HG02798 (cell line): ENCODE data around the gene FANCM.
A peak's percentile ranks its signal among the peaks of the same experiment; 100 is the strongest.
"Not testable (repeated sequence)": the region's sequence is repeated elsewhere in the genome, so short reads cannot be mapped to it uniquely, and the experiment has no call there.

Experiments
- ATAC-seq: cut with Tn5 transposase; IDR thresholded peaks from one replicate; pipeline ENCODE4 v1.9.1; 2021; ENCODE audit warnings: mild to moderate bottlenecking; ENCODE audit not compliant: unreplicated experiment, poor library complexity

The FANCM gene

GRCh38 chr14:45142083-45142482 lies 6.4 kb downstream of the FANCM start:
- not testable (repeated sequence) for ATAC-seq

GRCh38 chr14:45144658-45145057 lies 8.9 kb downstream of the FANCM start:
- ATAC-seq: peak; percentile 70

GRCh38 chr14:45145214-45145613 lies 9.5 kb downstream of the FANCM start:
- ATAC-seq: peak; percentile 78

GRCh38 chr14:45149602-45150001 lies 13.9 kb downstream of the FANCM start:
- no peak for ATAC-seq

- no peak for ATAC-seq
These were observed 14.7 kb downstream of the FANCM start for GRCh38 chr14:45150386-45150890.

- ATAC-seq: peak; percentile 50
These were observed 20.3 kb downstream of the FANCM start for GRCh38 chr14:45156067-45156466.

GRCh38 chr14:45169906-45170305 lies 34.2 kb downstream of the FANCM start:
- ATAC-seq: no peak

- no peak for ATAC-seq
These were observed 41.3 kb downstream of the FANCM start for GRCh38 chr14:45177076-45177475.

GRCh38 chr14:45181329-45181728 lies 45.6 kb downstream of the FANCM start:
- no peak for ATAC-seq

GRCh38 chr14:45181806-45182205 lies 46.1 kb downstream of the FANCM start:
- ATAC-seq: no peak

GRCh38 chr14:45185100-45185814 lies 49.5 kb downstream of the FANCM start:
- no peak for ATAC-seq

GRCh38 chr14:45194964-45195363 lies 59.2 kb downstream of the FANCM start:
- ATAC-seq: peak; percentile 63

- no peak for ATAC-seq
These were observed 62.8 kb downstream of the FANCM start for GRCh38 chr14:45198551-45198950.

GRCh38 chr14:45199230-45199629 lies 63.5 kb downstream of the FANCM start:
- no peak for ATAC-seq

- ATAC-seq: peak; percentile 91
These were observed 66.2 kb downstream of the FANCM start for GRCh38 chr14:45201905-45202304.

- no peak for ATAC-seq
These were observed 68.5 kb downstream of the FANCM start for GRCh38 chr14:45204241-45204640.

- no peak for ATAC-seq
These were observed 74.4 kb downstream of the FANCM start for GRCh38 chr14:45210159-45210558.

GRCh38 chr14:45211295-45211694 lies 75.6 kb downstream of the FANCM start:
- no peak for ATAC-seq

- ATAC-seq: no peak
These were observed 76.5 kb downstream of the FANCM start for GRCh38 chr14:45212231-45212630.

GRCh38 chr14:45213716-45214115 lies 78.0 kb downstream of the FANCM start:
- not testable (repeated sequence) for ATAC-seq

GRCh38 chr14:45214341-45214740 lies 78.6 kb downstream of the FANCM start:
- ATAC-seq: not testable (repeated sequence)
